H1 (cell line): ENCODE measurements around the gene GPBP1L1.

ENCODE experiments used
- EP300 ChIP-seq, 2 experiments: IDR thresholded peaks; 1 replicate in 1 of 2; 2 replicates in 1 of 2; pipeline ENCODE4 v1.6.1; 2011 to 2012; ENCODE audit warnings: low read depth in 2 of 2, low read length in 2 of 2, mild to moderate bottlenecking in 2 of 2, borderline replicate concordance in 1 of 2, inconsistent platforms in 1 of 2, moderate library complexity in 1 of 2
- EZH2 ChIP-seq: fragments of 200-600 bp; sonication (generic); IDR thresholded peaks from 2 replicates; pipeline ENCODE4 v1.7.1; 2012; ENCODE audit warnings: low read depth, mild to moderate bottlenecking, moderate library complexity, low read length, inconsistent platforms; ENCODE audit not compliant: severe bottlenecking
- JUND ChIP-seq: IDR thresholded peaks from 2 replicates; pipeline ENCODE4 v1.6.1; 2011; ENCODE audit warnings: mild to moderate bottlenecking, improper control_type of control experiment, low read length
- NANOG ChIP-seq: IDR thresholded peaks from 2 replicates; pipeline ENCODE4 v1.6.1; 2011; ENCODE audit warnings: low read length, low read depth, mild to moderate bottlenecking, inconsistent platforms; ENCODE audit not compliant: insufficient read depth, poor library complexity, severe bottlenecking
- POLR2AphosphoS5 ChIP-seq: IDR thresholded peaks from 2 replicates; pipeline ENCODE4 v1.6.1; 2011; ENCODE audit warnings: low read depth, low read length
- RAD21 ChIP-seq, 2 experiments: IDR thresholded peaks in 1 of 2; conservative IDR thresholded peaks in 1 of 2; 2 replicates each; pipeline ENCODE4 v1.6.1; 2011; ENCODE audit warnings: low read depth in 2 of 2, low read length in 2 of 2, improper control_type of control experiment in 1 of 2, inconsistent platforms in 1 of 2, mild to moderate bottlenecking in 1 of 2, moderate library complexity in 1 of 2
- TF ChIP-seq, protein P1 (sequence below), 3 experiments: IDR thresholded peaks; 1 replicate in 2 of 3; 2 replicates in 1 of 3; pipeline versions ENCODE4 v1.5.1 to v1.6.1; 2011; ENCODE audit warnings: low read length in 3 of 3, mild to moderate bottlenecking in 3 of 3, inconsistent platforms in 2 of 3, low read depth in 1 of 3, moderate library complexity in 1 of 3; ENCODE audit not compliant: insufficient read depth in 1 of 3; ENCODE audit errors: control extremely low read depth in 1 of 3

DNA sequence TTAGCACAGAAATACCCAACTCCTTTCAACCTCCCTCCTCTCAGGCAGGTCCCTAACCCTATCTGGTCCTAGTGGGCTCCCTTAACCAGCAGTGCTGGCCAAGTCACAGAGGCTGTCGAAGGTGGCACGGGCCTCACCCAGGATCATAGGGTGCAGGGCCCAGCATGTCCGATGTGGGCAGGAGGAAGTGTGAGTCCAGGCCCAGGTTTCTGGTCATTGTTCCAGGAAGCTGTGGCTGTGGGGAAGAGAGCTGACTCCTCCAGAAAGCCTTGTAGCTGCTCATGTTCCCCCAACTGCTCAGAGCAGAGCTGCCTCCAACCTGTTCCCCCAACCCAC, 64.9 kb downstream of the GPBP1L1 start:
- TF ChIP-seq, protein P1, sequence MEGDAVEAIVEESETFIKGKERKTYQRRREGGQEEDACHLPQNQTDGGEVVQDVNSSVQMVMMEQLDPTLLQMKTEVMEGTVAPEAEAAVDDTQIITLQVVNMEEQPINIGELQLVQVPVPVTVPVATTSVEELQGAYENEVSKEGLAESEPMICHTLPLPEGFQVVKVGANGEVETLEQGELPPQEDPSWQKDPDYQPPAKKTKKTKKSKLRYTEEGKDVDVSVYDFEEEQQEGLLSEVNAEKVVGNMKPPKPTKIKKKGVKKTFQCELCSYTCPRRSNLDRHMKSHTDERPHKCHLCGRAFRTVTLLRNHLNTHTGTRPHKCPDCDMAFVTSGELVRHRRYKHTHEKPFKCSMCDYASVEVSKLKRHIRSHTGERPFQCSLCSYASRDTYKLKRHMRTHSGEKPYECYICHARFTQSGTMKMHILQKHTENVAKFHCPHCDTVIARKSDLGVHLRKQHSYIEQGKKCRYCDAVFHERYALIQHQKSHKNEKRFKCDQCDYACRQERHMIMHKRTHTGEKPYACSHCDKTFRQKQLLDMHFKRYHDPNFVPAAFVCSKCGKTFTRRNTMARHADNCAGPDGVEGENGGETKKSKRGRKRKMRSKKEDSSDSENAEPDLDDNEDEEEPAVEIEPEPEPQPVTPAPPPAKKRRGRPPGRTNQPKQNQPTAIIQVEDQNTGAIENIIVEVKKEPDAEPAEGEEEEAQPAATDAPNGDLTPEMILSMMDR (IDR thresholded peaks at IDR 0.05; ENCODE audit: control extremely low read depth in 1 of 3, insufficient read depth in 1 of 3, low read depth in 1 of 3, low read length in 3 of 3), result no peak
- TF ChIP-seq EP300 (IDR thresholded peaks at IDR 0.05; ENCODE audit: borderline replicate concordance in 1 of 2, low read depth in 2 of 2, low read length in 2 of 2) (no peak), POLR2AphosphoS5 (no peak), RAD21 (IDR thresholded peaks at IDR 0.05 in 1 of 2, conservative IDR thresholded peaks at IDR 0.05 in 1 of 2; ENCODE audit: low read depth in 2 of 2, low read length in 2 of 2) (no peak), NANOG (no peak), JUND (no peak), EZH2 (no peak)
